ENCODE data around the gene INSRR.
A peak's percentile ranks its signal among the peaks of the same experiment; 100 is the strongest.

INSRR gene

GRCh38 chr1:156803086-156803851 is 55.6 kb downstream of the INSRR start:
- DNase-seq = no peak

DNA sequence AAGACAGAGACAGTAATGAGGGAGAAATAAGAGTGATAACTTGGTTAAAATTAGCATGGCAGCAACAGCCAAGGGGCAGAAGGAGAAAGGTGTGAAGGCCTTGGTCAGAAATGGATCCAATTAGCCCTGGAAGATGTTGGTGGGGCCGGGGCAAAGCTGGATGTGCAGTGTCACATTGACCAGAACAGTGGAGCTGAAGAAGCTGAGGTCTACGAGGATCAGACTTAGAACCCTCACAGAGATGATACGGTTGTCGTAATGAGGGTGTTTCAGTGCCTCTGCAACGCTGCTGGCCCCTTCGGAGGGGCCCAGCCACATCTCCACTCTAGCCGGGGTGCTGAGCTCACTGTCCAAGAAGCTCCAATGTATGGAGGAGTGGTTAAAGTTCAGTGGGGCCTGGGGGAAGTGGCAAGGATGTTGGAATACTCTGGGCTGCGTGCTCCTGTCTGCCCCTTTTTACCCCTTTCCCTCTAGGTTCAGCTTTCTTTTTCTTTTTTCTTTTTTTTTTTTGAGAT is 56.4 kb downstream of the INSRR start:
- DNase-seq = no peak

GRCh38 chr1:156801409-156802121 is 57.4 kb downstream of the INSRR start:
- DNase-seq = peak; percentile 49 to 70

GRCh38 chr1:156797212-156797871 is 61.6 kb downstream of the INSRR start:
- DNase-seq = peak; percentile 58 to 81

DNA sequence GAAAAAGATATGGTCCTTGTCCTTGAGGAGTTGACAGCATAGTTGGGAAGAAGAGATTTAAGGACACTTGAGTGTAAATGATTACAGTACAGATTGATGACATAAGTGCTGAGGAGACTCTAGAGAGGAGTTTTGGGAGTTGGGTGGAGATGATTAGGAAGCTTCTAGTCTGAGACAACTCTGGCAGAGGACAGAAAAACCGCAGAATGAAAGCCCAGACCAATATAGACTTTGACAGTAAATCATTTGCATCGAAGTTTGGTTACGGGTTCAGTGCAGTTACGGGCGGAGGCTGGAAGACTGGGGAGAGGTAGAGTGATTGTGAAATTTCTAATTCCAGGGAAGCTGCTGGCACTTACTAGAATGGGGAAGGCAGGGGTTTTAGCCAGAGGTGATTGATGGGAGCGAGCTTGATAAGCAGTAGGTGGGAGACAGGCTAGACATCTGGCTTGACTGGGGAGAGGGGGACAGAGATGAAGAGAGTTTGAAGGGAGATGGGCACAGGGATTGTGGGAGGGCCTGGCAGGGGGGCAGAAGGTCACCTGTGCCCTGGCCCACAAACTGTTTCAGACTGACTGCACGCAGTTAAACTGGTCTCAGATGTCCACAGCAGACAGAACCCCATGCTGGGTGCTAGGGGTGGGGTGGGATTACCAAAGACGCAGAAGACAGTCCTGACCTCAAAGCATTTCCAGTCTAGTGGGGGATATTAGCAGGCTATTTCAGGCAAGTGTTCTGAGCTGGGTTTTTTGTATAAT is 62.4 kb downstream of the INSRR start:
- no peak for DNase-seq

DNA sequence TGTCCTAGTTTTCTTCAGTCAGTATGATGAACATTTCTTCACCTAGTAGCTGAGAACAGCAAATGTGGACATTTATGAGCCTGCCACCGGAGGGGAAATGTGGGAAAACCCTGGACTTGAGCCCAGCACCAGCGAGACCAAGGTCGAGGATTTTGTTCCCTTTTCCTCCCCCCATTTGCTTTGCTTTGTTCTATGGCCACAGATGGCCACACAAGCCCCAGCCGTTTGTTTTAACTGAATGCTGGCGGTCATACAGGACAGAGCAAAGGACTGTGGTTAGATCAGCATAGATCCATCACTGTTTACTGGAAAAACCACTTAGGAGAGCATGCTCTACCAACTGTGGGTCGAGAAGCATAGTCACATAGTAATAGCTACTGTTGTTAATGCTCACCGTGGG is 63.1 kb downstream of the INSRR start:
- DNase-seq = no peak

DNA sequence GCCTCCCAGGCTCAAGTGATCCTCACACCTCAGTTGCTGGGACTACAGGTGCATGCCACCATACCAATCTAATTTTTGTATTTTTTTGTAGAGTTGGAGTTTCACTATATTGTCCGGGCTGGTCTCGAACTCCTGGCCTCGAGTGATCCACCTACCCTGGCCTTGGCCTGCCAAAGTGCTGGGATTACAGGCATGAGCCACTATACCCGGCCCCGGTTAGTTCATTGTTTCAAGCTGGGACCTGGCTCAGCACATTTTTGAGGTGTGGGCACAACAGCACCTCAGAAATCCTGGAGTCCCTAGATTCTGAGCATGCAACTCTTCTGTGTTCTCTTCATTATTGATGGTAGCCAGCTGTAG is 63.6 kb downstream of the INSRR start:
- DNase-seq = no peak

DNA sequence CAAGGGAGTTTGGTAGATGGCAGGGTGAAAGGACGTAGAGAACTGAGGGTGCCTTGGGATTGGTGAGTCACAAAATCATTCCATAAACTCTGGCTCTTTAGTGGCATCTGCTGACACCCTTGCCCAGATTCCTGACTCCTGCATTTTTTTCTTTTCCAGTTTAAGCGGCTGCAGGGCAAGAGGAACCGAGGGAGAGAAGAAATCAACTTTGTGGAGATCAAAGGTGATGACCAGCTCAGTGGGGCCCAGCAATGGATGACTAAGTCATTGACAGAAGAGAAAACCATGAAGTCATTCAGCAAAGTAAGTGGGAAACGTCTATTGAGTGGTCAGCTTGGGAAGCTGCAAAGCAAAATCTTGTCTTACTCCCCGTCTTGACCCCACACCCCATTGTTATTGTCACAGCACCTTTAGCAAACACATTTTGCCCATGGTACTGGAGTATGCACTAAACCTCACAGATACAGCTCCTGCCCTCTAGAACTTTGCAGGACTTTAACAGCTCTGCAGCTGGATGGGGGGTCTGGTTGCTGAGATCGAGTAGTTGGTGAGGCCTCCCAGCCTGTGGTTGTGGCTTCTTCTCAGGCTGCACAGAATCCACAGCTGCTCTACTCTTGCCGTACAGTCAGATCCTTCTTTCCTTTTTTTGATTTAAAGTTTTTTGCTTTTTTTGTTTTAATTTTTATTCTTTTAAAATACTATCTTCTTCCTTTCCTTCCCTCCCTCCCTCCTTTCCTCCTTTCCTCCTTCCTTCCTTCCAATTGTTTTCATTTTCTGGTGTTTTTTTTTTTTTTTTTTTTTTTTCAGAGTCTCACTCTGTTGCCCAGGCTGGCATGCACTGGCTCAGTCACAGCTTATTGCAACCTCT is 64.2 kb downstream of the INSRR start:
- no peak for DNase-seq

All from Kasumi-1 (cell line).